ENCODE results near the gene CCNG2.

Gene CCNG2, protein sequence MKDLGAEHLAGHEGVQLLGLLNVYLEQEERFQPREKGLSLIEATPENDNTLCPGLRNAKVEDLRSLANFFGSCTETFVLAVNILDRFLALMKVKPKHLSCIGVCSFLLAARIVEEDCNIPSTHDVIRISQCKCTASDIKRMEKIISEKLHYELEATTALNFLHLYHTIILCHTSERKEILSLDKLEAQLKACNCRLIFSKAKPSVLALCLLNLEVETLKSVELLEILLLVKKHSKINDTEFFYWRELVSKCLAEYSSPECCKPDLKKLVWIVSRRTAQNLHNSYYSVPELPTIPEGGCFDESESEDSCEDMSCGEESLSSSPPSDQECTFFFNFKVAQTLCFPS

DNA sequence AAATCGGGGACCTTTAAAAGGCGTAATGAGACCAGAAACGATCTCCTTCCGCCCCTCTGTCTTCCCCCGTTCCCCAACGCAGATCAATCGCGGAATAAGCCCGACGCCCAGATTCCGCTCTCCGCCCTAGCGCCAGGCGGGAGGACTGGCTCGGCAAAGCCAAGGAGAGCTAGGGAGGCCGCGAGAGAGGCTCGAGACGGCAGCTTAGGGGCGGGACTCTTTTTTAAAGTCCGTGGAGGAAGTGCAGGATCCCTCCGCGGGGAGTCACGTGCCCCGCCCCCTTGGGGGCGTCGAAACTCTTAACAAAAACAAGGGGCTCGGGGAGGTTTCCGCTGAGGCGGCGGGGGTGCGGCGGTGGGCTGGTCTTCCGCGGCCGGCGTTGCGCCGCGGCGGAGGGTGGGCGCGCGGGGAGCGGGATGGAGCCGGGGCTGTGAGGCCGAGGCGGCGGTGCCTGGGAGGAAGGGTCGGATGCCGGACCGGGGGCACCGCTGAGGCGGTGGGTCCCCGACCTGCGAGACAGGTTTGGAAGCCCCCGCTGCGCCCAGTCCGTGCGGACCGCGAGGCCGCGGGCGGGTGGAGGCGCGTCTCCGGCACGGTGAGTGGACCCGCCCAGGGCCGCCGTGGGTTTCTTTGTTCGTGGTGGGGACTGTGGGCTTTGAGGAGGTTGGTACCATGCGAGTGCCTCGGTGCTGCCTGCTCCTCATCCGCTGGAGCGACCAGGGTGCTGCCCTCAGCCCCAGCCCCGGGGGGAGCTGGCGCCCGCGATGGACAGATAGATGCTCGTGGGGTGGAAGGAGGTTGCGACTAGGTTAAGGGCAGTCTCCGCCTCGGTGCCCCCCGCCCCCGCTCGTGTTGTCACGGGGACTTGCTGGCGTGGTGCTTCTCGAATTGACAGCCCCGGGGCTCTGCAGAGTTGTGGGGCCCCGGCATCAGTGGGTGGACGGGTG, at the start of gene CCNG2:
TSS of gene CCNG2 (plus strand) at position 296 of the 947 bp plus-strand sequence. CDS start 1,326 bp downstream, outside the sequence.
- peak within 1 kb of the TSS; percentile 96 for H3K4me3 ChIP-seq (ENCODE audit: low read length)
- H3K9ac ChIP-seq (ENCODE audit: low read depth, low read length) = peak within 1 kb of the TSS; percentile 100
- peak within 1 kb of the TSS; percentile 100 for H3K27ac ChIP-seq (ENCODE audit: low read length)
- peaks cover 9% of the 10 kb centered on the region for H3K4me1 ChIP-seq (ENCODE audit: insufficient read depth, low read length)
- H3K27me3 ChIP-seq (ENCODE audit: insufficient read depth, low read length) = no peaks in the 10 kb centered on the region
- peaks cover 33% of the 10 kb centered on the region for H3K36me3 ChIP-seq (ENCODE audit: insufficient read depth, low read depth, low read length)
- H3K9me3 ChIP-seq (ENCODE audit: insufficient read depth, low read depth, low read length) = no peaks in the 10 kb centered on the region

DNA sequence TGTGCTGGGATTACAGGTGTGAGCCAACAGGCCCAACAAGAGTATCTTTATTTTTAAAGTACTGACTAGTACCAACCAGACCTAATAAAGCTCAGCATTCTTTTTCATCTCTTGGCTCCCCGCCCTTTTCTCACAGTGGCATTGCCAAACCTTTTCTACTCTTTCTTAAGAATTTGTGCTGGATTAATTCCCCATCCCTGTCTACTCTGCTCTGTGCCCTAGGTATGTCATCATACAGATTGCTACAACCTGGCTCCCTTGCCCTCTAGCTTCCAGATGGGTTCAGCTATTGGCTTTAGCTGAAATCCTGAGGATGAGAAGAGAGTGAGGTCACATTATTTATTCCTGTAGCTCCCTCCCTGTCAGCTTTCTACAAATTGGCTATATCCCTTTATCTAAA, 46.3 kb upstream of the CCNG2 start:
- H3K36me3 ChIP-seq (ENCODE audit: insufficient read depth, low read depth, low read length) = no peaks in the 10 kb centered on the region
- no peaks in the 10 kb centered on the region for H3K27me3 ChIP-seq (ENCODE audit: insufficient read depth, low read length)
- H3K4me3 ChIP-seq (ENCODE audit: low read length) = no peak overlapping the region
- H3K9me3 ChIP-seq (ENCODE audit: insufficient read depth, low read depth, low read length) = no peaks in the 10 kb centered on the region
- H3K27ac ChIP-seq (ENCODE audit: low read length) = no peak overlapping the region
- H3K4me1 ChIP-seq (ENCODE audit: insufficient read depth, low read length) = no peaks in the 10 kb centered on the region
- no peak overlapping the region for H3K9ac ChIP-seq (ENCODE audit: low read depth, low read length)

GRCh38 chr4:77113069-77113468, 43.9 kb upstream of the CCNG2 start:
- no peak overlapping the region for H3K9ac ChIP-seq (ENCODE audit: low read depth, low read length)
- H3K36me3 ChIP-seq (ENCODE audit: insufficient read depth, low read depth, low read length) = no peaks in the 10 kb centered on the region
- no peaks in the 10 kb centered on the region for H3K4me1 ChIP-seq (ENCODE audit: insufficient read depth, low read length)
- no peaks in the 10 kb centered on the region for H3K9me3 ChIP-seq (ENCODE audit: insufficient read depth, low read depth, low read length)
- H3K27me3 ChIP-seq (ENCODE audit: insufficient read depth, low read length) = no peaks in the 10 kb centered on the region
- H3K4me3 ChIP-seq (ENCODE audit: low read length) = no peak overlapping the region
- H3K27ac ChIP-seq (ENCODE audit: low read length) = no peak overlapping the region

DNA sequence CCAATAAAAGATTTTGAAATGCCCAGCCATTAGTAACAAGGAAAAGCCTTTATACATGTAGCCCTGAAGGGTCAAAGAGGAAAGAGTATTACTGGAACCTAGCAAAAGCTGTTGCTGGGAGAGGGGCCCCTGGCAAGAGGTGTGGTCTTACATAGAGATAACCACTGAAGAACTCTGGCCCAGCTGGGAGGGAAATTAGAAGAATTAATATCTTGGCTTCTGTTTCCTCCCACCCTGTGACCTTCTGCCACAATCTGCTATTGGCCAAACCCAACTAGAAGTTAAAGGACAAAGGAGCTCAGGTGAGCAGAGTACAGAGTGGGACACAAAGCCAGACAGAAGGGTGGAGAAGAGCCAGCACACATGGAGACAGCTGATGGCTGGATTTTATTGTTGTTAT, 39.3 kb upstream of the CCNG2 start:
- H3K9ac ChIP-seq (ENCODE audit: low read depth, low read length) = no peak overlapping the region
- H3K27ac ChIP-seq (ENCODE audit: low read length) = no peak overlapping the region
- H3K27me3 ChIP-seq (ENCODE audit: insufficient read depth, low read length) = no peaks in the 10 kb centered on the region
- H3K36me3 ChIP-seq (ENCODE audit: insufficient read depth, low read depth, low read length) = no peaks in the 10 kb centered on the region
- H3K4me1 ChIP-seq (ENCODE audit: insufficient read depth, low read length) = no peaks in the 10 kb centered on the region
- no peak overlapping the region for H3K4me3 ChIP-seq (ENCODE audit: low read length)
- H3K9me3 ChIP-seq (ENCODE audit: insufficient read depth, low read depth, low read length) = no peaks in the 10 kb centered on the region

- Histone ChIP-seq H3K27ac (ENCODE audit: low read length) (no peak overlapping the region), H3K9ac (ENCODE audit: low read depth, low read length) (no peak overlapping the region), H3K36me3 (ENCODE audit: insufficient read depth, low read depth, low read length) (no peaks in the 10 kb centered on the region), H3K9me3 (ENCODE audit: insufficient read depth, low read depth, low read length) (no peaks in the 10 kb centered on the region), H3K4me3 (ENCODE audit: low read length) (no peak overlapping the region), H3K27me3 (ENCODE audit: insufficient read depth, low read length) (no peaks in the 10 kb centered on the region), H3K4me1 (ENCODE audit: insufficient read depth, low read length) (peaks cover 10% of the 10 kb centered on the region; the same call in 1 of the 2 replicates)
These were observed 36.0 kb upstream of the CCNG2 start for GRCh38 chr4:77120886-77121508.

GRCh38 chr4:77121736-77122240, 35.2 kb upstream of the CCNG2 start:
- Histone ChIP-seq H3K27ac (ENCODE audit: low read length) (no peak overlapping the region), H3K27me3 (ENCODE audit: insufficient read depth, low read length) (no peaks in the 10 kb centered on the region), H3K4me1 (ENCODE audit: insufficient read depth, low read length) (peaks cover 10% of the 10 kb centered on the region; the same call in 1 of the 2 replicates), H3K9me3 (ENCODE audit: insufficient read depth, low read depth, low read length) (no peaks in the 10 kb centered on the region), H3K4me3 (ENCODE audit: low read length) (no peak overlapping the region), H3K9ac (ENCODE audit: low read depth, low read length) (no peak overlapping the region), H3K36me3 (ENCODE audit: insufficient read depth, low read depth, low read length) (no peaks in the 10 kb centered on the region)

- H3K4me3 ChIP-seq (ENCODE audit: low read length) = no peak overlapping the region
- no peaks in the 10 kb centered on the region for H3K27me3 ChIP-seq (ENCODE audit: insufficient read depth, low read length)
- peaks cover 10% of the 10 kb centered on the region; the same call in 1 of the 2 replicates for H3K4me1 ChIP-seq (ENCODE audit: insufficient read depth, low read length)
- no peak overlapping the region for H3K9ac ChIP-seq (ENCODE audit: low read depth, low read length)
- no peaks in the 10 kb centered on the region for H3K9me3 ChIP-seq (ENCODE audit: insufficient read depth, low read depth, low read length)
- no peaks in the 10 kb centered on the region for H3K36me3 ChIP-seq (ENCODE audit: insufficient read depth, low read depth, low read length)
- no peak overlapping the region for H3K27ac ChIP-seq (ENCODE audit: low read length)
These were observed 34.4 kb upstream of the CCNG2 start for GRCh38 chr4:77122656-77123055.

DNA sequence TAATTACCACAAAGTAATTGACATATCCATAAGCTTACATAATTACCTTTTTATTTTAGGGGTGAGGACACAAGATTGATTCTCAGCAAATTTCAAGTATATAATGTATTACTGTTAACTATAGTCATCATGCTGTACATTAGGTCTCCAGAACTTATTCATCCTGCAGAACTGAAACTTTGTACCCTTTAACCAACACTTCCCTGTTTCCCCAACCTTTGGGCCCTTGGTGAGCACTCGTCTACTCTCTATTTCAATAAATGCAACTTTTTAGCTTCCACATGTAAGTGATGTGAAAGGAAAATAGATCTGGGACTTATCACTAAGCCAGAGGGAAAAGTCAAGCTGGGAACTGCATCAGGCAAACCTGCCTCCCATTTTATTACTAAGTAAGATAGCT, 33.6 kb upstream of the CCNG2 start:
- no peaks in the 10 kb centered on the region for H3K9me3 ChIP-seq (ENCODE audit: insufficient read depth, low read depth, low read length)
- peaks cover 10% of the 10 kb centered on the region for H3K4me1 ChIP-seq (ENCODE audit: insufficient read depth, low read length)
- no peak overlapping the region for H3K4me3 ChIP-seq (ENCODE audit: low read length)
- H3K27me3 ChIP-seq (ENCODE audit: insufficient read depth, low read length) = no peaks in the 10 kb centered on the region
- H3K27ac ChIP-seq (ENCODE audit: low read length) = no peak overlapping the region
- H3K36me3 ChIP-seq (ENCODE audit: insufficient read depth, low read depth, low read length) = no peaks in the 10 kb centered on the region
- no peak overlapping the region for H3K9ac ChIP-seq (ENCODE audit: low read depth, low read length)

DNA sequence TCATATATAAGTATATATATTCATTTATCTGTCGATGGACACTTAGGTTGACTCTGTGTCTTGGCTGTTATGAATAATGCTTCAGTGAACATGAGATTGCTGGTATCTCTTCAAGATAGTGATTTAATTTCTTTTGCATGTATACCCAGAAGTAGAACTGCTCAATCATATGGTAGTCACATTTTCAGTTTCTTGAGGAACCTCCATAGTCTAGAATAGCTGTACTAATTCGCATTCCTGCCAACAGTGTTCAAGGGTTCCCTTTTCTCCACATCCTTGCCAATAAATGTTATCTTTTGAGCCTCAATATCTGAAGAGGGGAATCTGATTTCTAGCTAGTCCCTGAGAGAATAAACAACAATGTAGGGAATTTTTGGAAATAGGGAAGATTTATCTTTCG, 32.4 kb upstream of the CCNG2 start:
- Histone ChIP-seq H3K36me3 (ENCODE audit: insufficient read depth, low read depth, low read length) (no peaks in the 10 kb centered on the region), H3K9ac (ENCODE audit: low read depth, low read length) (no peak overlapping the region), H3K27ac (ENCODE audit: low read length) (no peak overlapping the region), H3K9me3 (ENCODE audit: insufficient read depth, low read depth, low read length) (no peaks in the 10 kb centered on the region), H3K27me3 (ENCODE audit: insufficient read depth, low read length) (no peaks in the 10 kb centered on the region), H3K4me3 (ENCODE audit: low read length) (no peak overlapping the region), H3K4me1 (ENCODE audit: insufficient read depth, low read length) (peaks cover 10% of the 10 kb centered on the region)

GRCh38 chr4:77125961-77126360, 31.0 kb upstream of the CCNG2 start:
- Histone ChIP-seq H3K36me3 (ENCODE audit: insufficient read depth, low read depth, low read length) (no peaks in the 10 kb centered on the region), H3K27ac (ENCODE audit: low read length) (no peak overlapping the region), H3K27me3 (ENCODE audit: insufficient read depth, low read length) (no peaks in the 10 kb centered on the region), H3K4me1 (ENCODE audit: insufficient read depth, low read length) (peaks cover 10% of the 10 kb centered on the region), H3K9ac (ENCODE audit: low read depth, low read length) (no peak overlapping the region), H3K9me3 (ENCODE audit: insufficient read depth, low read depth, low read length) (no peaks in the 10 kb centered on the region), H3K4me3 (ENCODE audit: low read length) (no peak overlapping the region)

DNA sequence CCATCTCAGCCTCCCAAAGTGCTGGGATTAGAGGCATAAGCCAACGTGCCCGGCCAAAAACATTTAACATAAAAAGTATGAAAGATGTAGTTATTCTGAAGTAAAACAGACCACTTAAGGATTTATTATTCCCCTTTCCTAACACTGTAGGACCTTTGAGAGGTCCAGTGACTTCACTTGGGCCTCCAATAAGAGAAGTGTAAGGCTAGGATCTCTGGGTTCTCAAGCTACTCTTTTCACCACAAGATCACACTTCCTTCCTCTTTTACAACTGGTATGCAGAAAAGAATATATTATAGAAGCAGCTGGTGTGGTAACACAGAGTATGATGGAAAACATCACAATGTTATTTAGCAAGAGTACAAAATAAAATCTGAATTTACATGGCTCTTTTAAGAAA, 30.2 kb upstream of the CCNG2 start:
- H3K27me3 ChIP-seq (ENCODE audit: insufficient read depth, low read length) = no peaks in the 10 kb centered on the region
- no peak overlapping the region for H3K4me3 ChIP-seq (ENCODE audit: low read length)
- no peak overlapping the region for H3K9ac ChIP-seq (ENCODE audit: low read depth, low read length)
- H3K4me1 ChIP-seq (ENCODE audit: insufficient read depth, low read length) = peaks cover 10% of the 10 kb centered on the region
- H3K9me3 ChIP-seq (ENCODE audit: insufficient read depth, low read depth, low read length) = no peaks in the 10 kb centered on the region
- H3K27ac ChIP-seq (ENCODE audit: low read length) = no peak overlapping the region
- no peaks in the 10 kb centered on the region for H3K36me3 ChIP-seq (ENCODE audit: insufficient read depth, low read depth, low read length)

All from iPS-20b (cell line).